ENCODE data around the gene NKAIN1.
"Not testable (repeated sequence)": the region's sequence is repeated elsewhere in the genome, so short reads cannot be mapped to it uniquely, and the experiment has no call there.

The NKAIN1 gene

DNA sequence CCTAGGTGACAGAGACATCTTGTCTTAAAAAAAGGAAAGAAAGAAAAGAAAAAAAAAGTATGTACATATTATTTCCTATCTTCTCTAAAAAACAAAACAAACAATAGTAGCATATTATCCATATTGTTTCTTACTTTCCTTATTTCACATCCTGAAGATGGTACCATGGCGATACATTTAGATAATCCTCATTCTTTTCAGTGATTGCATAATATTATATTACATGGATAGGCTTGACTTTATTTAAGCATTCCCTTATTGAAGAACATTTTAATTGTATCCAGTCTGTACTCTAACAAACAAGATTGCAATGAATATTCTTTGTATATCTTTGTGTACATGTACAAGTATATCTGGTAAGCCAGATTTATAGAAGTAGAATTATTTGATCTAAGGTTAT, 91.3 kb downstream of the NKAIN1 start:
- no peak for DNase-seq

DNA sequence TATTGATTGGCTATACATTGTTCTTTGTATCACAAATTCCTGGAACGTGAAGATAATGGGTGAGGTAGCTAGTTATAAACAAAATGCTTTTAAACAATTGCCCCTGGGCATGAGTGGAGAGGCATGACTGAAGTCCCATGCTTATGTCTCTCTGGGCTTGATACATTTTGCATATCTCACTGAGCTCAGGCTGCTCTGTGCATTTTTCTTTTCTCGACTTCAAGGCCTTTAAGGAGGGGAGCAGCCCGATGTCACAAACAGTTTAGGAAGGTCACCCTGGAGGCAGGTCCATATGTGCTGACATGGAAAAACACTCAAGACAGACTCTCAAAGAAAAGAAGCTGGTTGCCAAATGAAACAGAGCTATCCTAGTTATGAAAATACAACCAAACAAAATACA, 94.0 kb downstream of the NKAIN1 start:
- DNase-seq: no peak

DNA sequence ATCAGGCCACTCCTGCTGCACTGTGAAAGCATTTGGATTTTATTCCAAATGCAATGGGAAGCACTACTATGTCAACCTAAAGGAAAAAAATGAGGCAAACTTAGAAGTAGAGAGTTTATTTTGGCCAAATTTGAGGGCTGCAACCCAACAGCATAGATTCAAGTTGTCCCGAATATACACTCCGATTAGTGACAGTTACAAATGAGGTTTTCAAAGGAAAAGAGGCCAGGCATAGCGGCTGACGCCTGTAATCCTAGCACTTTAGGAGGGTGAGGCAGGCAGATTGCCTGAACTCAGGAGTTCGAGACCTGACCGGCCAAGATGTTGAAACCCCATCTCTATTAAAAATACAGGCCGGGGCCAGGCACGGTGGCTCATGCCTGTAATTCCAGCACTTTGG, 95.2 kb downstream of the NKAIN1 start:
- no peak for DNase-seq

DNA sequence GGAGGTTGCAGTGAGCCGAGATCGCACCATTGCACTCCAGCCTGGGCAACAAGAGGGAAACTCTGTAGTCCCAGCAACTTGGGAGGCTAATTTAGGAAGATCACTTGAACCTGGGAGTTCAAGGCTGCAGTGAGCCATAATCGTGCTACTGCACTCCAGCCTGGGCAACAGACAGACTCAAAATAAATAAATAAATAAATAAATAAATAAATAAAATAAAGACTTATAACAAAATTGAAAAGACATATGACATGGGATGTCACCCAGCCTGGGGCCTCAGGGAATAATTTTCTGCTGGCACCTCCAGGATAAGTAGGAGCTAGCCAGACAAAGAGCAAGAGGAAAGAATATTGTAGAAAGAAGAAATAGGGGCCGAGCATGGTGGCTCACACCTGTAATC, 96.2 kb downstream of the NKAIN1 start:
- DNase-seq: no peak

DNA sequence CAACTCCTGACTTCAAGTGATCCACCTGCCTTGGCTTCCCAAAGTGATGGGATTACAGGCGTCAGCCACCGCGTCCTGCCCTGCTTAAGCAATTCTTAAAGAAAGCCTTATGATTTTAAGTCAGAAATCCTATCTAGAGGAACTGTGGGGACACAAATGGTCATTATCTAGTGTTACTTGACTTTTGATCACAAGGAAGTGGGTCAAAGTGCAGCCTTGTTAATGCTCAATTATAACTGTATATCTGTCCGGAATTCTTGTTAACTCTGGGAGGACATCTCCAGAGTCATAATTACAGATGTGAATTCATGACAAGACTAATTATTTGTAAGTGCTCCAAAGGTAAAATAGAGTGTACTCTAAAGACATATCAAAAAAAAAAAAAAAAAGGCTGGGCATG, 97.3 kb downstream of the NKAIN1 start:
- no peak for DNase-seq

DNA sequence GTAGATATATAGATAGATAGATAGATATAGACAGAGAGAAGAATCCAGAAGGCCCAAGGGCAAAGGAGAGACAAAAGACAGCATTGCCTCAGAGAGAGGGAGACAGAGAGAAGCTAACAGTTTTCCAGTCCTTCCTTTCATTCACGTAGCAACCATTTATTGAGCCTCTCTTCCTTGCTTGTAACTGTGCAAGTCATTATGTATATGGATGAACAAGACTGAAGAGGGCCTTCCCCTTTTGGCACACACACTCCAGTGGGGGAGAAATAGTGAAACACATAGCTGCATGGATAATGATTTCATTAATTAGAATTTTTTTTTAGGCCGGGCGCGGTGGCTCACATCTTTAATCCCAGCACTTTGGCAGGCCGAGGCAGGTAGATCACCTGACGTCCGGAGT, 99.4 kb downstream of the NKAIN1 start:
- DNase-seq: no peak

DNA sequence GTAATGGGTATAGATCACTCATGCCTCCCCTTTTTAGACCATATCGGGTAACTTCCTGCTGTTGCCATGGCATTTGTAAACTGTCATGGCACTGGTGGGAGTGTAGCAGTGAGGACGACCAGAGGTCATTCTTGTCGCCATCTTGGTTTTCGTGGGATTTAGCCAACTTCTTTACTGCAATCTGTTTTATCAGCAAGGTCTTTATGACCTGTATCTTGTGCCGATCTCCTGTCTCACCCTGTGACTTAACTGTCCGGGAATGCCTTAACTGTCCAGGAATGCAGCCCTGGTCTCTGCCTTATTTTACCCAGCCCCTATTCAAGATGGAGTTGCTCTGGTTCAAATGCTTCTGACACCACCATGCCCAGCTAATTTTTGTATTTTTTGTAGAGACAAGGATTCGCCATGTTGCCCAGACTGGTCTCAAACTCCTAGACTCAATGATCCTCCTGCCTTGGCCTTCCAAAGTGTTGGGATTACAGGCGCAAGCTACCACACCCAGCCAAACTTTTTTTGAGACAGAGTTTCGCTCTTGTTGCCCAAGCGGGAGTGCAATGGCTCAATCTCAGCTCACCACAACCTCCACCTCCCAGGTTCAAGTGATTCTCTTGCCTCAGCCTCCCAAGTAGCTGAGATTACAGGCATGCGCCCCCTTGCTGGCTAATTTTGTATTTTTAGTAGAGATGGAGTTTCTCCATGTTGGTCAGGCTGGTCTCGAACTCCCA, 100.7 kb downstream of the NKAIN1 start:
- DNase-seq: not testable (repeated sequence)

DNA sequence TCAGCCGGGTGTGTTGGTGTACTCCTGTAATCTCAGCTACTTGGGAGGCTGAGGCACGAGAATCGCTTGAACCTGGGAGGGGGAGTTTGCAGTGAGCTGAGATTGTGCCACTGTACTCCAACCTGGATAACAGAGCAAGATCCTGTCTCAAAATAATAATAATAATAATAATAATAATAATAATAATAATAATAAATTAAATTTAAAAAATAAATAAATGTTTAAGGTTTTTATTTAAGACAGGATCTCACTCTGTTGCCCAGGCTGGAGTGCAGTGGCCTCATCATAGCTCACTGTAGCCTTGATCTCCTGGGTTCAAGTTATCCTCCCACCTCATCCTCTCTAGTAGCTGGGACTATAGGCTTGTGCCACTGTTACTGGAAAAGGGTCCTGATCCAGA, 101.8 kb downstream of the NKAIN1 start:
- not testable (repeated sequence) for DNase-seq

DNA sequence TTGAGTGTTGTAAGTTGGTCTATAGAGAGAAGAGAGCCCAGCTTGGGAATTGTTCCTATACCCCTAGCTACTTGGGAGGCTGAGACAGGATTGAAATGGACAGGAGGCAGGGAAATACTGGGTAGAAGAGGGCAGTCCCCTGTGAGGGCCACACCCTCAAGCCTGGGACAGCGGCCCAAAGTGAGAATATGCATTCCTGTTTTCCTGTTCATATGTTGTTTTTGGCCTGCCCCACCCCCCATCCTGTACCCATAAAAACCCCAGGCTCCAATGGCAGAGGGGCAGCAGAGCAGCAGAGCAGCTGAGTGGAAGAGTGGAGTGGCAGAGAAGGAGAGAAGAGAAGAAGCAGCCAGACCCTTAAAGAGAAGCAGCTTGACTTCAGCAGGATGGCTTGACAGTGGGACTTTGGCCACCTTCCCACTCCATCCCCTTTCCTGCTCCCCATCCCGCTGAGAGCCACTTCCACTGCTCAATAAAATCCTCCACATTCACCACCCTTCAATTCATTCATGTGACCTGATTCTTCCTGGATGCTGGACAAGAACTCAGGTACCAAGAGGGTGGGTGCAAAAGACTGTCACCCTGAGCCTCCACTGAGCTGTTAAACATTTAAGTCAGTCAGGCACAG, 103.6 kb downstream of the NKAIN1 start:
- DNase-seq: no peak

DNA sequence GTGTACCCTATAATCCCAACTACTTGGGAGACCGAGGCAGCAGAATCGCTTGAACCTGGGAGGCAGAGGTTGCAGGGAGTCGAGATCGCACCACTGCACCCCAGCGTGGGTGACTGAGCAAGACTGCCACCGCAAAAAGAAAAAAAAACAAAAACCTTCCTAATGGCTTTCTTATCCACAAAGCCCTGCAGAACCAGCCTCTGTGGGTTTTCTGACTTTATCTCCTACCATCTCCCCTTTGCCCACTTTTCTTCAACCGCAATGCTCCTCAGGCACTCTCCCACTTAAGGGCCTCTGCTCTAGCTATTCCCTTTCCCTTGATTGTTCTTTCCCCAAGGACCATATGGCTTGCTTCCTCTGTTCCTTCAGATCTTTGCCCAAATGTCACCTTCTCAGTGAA, 106.3 kb downstream of the NKAIN1 start:
- no peak for DNase-seq

Measured in fibroblast of upper back skin (primary cell).